ENCODE data around the gene NELL1. TPM values are rescaled to one million over a fixed set of nuclear protein-coding genes. Genes with fewer than 3 reads are reported as not detected.

The NELL1 gene
- total RNA-seq, 6 experiments from 2014 or later = not detected

GRCh38 chr11:20910733-20911132, 241.3 kb downstream of the NELL1 start:
- Mint-ChIP-seq H3K4me3 (no peak overlapping the region), H3K9me3 (peaks cover 39% of the 10 kb centered on the region), H3K27ac (no peak overlapping the region), H3K27me3 (ENCODE audit: insufficient read depth) (no peaks in the 10 kb centered on the region), H3K4me1 (ENCODE audit: low read depth) (no peaks in the 10 kb centered on the region), H3K36me3 (ENCODE audit: low read depth) (peaks cover 5% of the 10 kb centered on the region; the same call in 1 of the 2 replicates)
- no peak for TF ChIP-seq CTCF (IDR thresholded peaks at IDR 0.05)
- DNase-seq = no peak

GRCh38 chr11:20912065-20912821, 242.9 kb downstream of the NELL1 start:
- Mint-ChIP-seq H3K9me3 (peaks cover 28% of the 10 kb centered on the region), H3K36me3 (ENCODE audit: low read depth) (peaks cover 4% of the 10 kb centered on the region; the same call in 1 of the 2 replicates), H3K27ac (no peak overlapping the region), H3K4me1 (ENCODE audit: low read depth) (no peaks in the 10 kb centered on the region), H3K27me3 (ENCODE audit: insufficient read depth) (no peaks in the 10 kb centered on the region), H3K4me3 (no peak overlapping the region)
- TF ChIP-seq CTCF (IDR thresholded peaks at IDR 0.05) = no peak
- DNase-seq = no peak

- Mint-ChIP-seq H3K4me3 (no peak overlapping the region), H3K27me3 (ENCODE audit: insufficient read depth) (no peaks in the 10 kb centered on the region), H3K4me1 (ENCODE audit: low read depth) (no peaks in the 10 kb centered on the region), H3K27ac (no peak overlapping the region), H3K36me3 (ENCODE audit: low read depth) (peaks cover 4% of the 10 kb centered on the region; the same call in 1 of the 2 replicates), H3K9me3 (peaks cover 26% of the 10 kb centered on the region)
- TF ChIP-seq CTCF (IDR thresholded peaks at IDR 0.05) = no peak
- no peak for DNase-seq
Measured at GRCh38 chr11:20912922-20913512, 243.6 kb downstream of the NELL1 start.

GRCh38 chr11:20917306-20917705, 247.9 kb downstream of the NELL1 start:
- Mint-ChIP-seq H3K27ac (no peak overlapping the region), H3K27me3 (ENCODE audit: insufficient read depth) (no peaks in the 10 kb centered on the region), H3K36me3 (ENCODE audit: low read depth) (no peaks in the 10 kb centered on the region), H3K4me3 (no peak overlapping the region), H3K9me3 (peaks cover 20% of the 10 kb centered on the region), H3K4me1 (ENCODE audit: low read depth) (no peaks in the 10 kb centered on the region)
- no peak for TF ChIP-seq CTCF (IDR thresholded peaks at IDR 0.05)
- no peak for DNase-seq

- DNase-seq = no peak
- Mint-ChIP-seq H3K27me3 (ENCODE audit: insufficient read depth) (no peaks in the 10 kb centered on the region; the same call in 1 of the 2 replicates), H3K36me3 (ENCODE audit: low read depth) (no peaks in the 10 kb centered on the region), H3K9me3 (peaks cover 41% of the 10 kb centered on the region), H3K4me3 (no peak overlapping the region), H3K4me1 (ENCODE audit: low read depth) (no peaks in the 10 kb centered on the region), H3K27ac (no peak overlapping the region)
- TF ChIP-seq CTCF (IDR thresholded peaks at IDR 0.05) = no peak
Measured at GRCh38 chr11:20926799-20927540, 257.6 kb downstream of the NELL1 start.
